Heart right ventricle (tissue), 16 donors: Measurements from ENCODE around the gene PLXNC1. TPM values are rescaled to one million over a fixed set of nuclear protein-coding genes. Genes with fewer than 3 reads are reported as not detected.

ENCODE experiments used
- ATAC-seq, 8 donors: fragments of 200-7000 bp; cut with Tn5 transposase; one replicate each; pipeline ENCODE4 v1.9.1; 2020; ENCODE audit warnings: mild to moderate bottlenecking in 8 of 8, moderate library complexity in 8 of 8, moderate number of reproducible peaks in 1 of 8
- DNase-seq, 2 donors: peaks; one replicate each; pipeline ENCODE4 v3.0.0-alpha.2; 2020
- H3K27ac ChIP-seq, 10 donors: fragments of 200-600 bp; sonication (generic) in 2 of 10; one replicate each; pipeline versions ENCODE4 v1.5.0 to v1.8.0; 2020 to 2022; ENCODE audit warnings: mild to moderate bottlenecking in 3 of 10
- H3K27me3 ChIP-seq, 7 donors: fragments of 200-600 bp; one replicate each; pipeline ENCODE4 v1.8.0; 2021 to 2022; ENCODE audit warnings: mild to moderate bottlenecking in 2 of 7
- H3K36me3 ChIP-seq, 9 donors: fragments of 200-600 bp; sonication (generic) in 1 of 9; one replicate each; pipeline versions ENCODE4 v1.5.0 to v1.8.0; 2020 to 2022; ENCODE audit warnings: mild to moderate bottlenecking in 2 of 9
- H3K4me1 ChIP-seq, 9 donors: fragments of 200-600 bp; sonication (generic) in 1 of 9; one replicate each; pipeline versions ENCODE4 v1.5.0 to v1.8.0; 2020 to 2022; ENCODE audit warnings: mild to moderate bottlenecking in 4 of 9
- H3K4me3 ChIP-seq, 10 donors: fragments of 200-600 bp; sonication (generic) in 2 of 10; one replicate each; pipeline versions ENCODE4 v1.5.0 to v1.8.0; 2020 to 2022; ENCODE audit warnings: mild to moderate bottlenecking in 7 of 10, moderate library complexity in 2 of 10
- H3K9me3 ChIP-seq, 11 donors: fragments of 200-600 bp in 10 of 11; sonication (generic) in 2 of 11; one replicate each; pipeline versions ENCODE4 v1.5.0 to v1.8.0; 2013 to 2022; ENCODE audit warnings: mild to moderate bottlenecking in 2 of 11, control low read depth in 1 of 11, moderate library complexity in 1 of 11
- WGBS, 2 donors: extraction: QIAGEN DNeasy Blood & Tissue Kit; methylation state at CpG; one replicate each; pipeline ENCODE4 v1.1.7; 2013; ENCODE audit warnings: inconsistent platforms in 1 of 2; 5-methylcytosine and 5-hydroxymethylcytosine counted together
- intact Hi-C, 10 donors: fragments of 100-400 bp; cut with DNase I; formaldehyde crosslinking; loops; one replicate each; pipeline versions ENCODE4 v1.11.1 to v1.14.2; 2022
- polyA plus RNA-seq, 2 donors: library from polyadenylated mRNA; stranded (reverse); fragments of 200-250 nt; gene quantifications; one replicate each; pipeline ENCODE4 v1.2.3, GENCODE V29; 2013
- total RNA-seq, 10 donors: library from RNA; stranded (reverse); fragmentation: NEBNext Ultra II Directional in 3 of 10; extraction: Animal tissue kit (Norgen Biotek cat#: 25700) in 3 of 10; gene quantifications; one replicate each; pipeline versions ENCODE4 v1.2.1 to v1.2.4, GENCODE V29; 2021 to 2023
- TF ChIP-seq, protein P1 (sequence below), 9 donors: fragments of 200-600 bp; sonication (generic) in 2 of 9; IDR thresholded peaks; one replicate each; pipeline versions ENCODE4 v1.5.0 to v1.8.0; 2021 to 2022; ENCODE audit warnings: antibody characterized with exemption in 9 of 9, mild to moderate bottlenecking in 5 of 9, moderate library complexity in 1 of 9
- donor health status: Arrhythmogenic right ventricular cardiomyopathy.
- donor health status: ischemic (EF 13 %, LVEDD 7.1; RV severe dilation, severe dysfunction).
- donor health status: healthy with polysubstance abuse.
- donor health status: DM: no; HTN: yes; CAD: no.
- donor health status: DM: no; HTN: no; CAD: no.
- donor health status: ischemic (EF 25% LVEDD 6.9; RV normal size, moderate dysfunction).
- donor health status: ischemic (EF 25% LVEDD 5.7; RV mildly dilated, moderate dysfunction).
- donor health status: healthy.
- donor health status: DM: yes; HTN: yes; CAD: no.
- donor health status: Ischemic cardiomyopathy.
- donor health status: ischemic (EF 35%, LVEDD 5.7; RV mildly dilated, moderate dysfunction).
- donor health status: nonischemic (EF 11% LVEDD 7.7; RV severe dilation, severe dysfunction).
- donor health status: DM: yes; HTN: yes; CAD: no.
- donor health status: PGD.
- donor health status: ischemic (EF 29% LVEDD 5.4; RV normal size, mild dysfunction).
- donor health status: nonischemic (EF 23%, LVEDD 6.1; RV moderate dilation, normal function).

PLXNC1 gene
- total and polyA plus RNA-seq, 12 donors, result 0.72 to 8.5 (median 2.7) TPM

DNA sequence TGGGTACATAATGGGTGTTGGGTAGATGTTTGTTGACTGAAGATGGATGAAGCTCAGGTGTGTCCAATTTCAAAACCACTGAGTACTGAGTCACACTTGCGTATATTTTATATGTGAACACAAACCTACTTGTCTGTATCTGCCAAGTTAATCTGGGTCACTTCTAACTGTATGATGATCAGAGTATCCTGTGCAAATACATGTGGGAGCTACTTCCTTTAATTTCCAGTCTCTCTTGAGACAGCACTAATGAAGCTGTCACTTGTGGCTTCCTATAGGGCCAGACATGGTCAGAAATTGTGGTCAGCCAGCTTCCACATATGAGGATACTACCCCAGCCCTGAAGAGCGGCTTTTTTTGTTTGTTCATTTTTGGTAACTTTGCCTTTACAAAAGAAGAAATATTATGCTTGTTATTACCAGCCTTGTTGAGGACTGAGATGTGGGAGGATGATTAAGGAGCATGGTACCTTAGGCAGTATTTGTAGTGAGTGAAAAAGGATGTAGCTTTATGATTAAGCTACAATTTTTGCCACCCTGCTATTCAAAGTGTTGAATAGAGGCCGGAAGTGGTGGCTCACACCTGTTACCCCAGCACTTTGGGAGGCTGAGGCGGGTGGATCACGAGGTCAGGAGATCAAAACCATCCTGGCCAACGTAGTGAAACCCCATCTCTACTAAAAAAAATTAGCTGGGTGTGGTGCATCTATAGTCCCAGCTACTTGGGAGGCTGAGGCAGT, 32.4 kb downstream of the PLXNC1 start:
- 87 to 93% methylated on average over 6 of the region's 6 CpGs for WGBS, 2 donors
- peak overlapping the region in 1 of 10 donors; percentile 54 for H3K27ac ChIP-seq
- no peaks in the 10 kb centered on the region for H3K36me3 ChIP-seq
- peaks cover 0 to 29% (median 0%) of the 10 kb centered on the region in 9 donors for H3K4me1 ChIP-seq
- DNase-seq (no peak), ATAC-seq (peak in 3 of 8 donors; percentile 25 to 49 (median 33))
- no peaks in the 10 kb centered on the region for H3K27me3 ChIP-seq
- H3K4me3 ChIP-seq, result no peak overlapping the region
- peaks cover 0 to 12% (median 7%) of the 10 kb centered on the region in 11 donors for H3K9me3 ChIP-seq
- TF ChIP-seq, protein P1, sequence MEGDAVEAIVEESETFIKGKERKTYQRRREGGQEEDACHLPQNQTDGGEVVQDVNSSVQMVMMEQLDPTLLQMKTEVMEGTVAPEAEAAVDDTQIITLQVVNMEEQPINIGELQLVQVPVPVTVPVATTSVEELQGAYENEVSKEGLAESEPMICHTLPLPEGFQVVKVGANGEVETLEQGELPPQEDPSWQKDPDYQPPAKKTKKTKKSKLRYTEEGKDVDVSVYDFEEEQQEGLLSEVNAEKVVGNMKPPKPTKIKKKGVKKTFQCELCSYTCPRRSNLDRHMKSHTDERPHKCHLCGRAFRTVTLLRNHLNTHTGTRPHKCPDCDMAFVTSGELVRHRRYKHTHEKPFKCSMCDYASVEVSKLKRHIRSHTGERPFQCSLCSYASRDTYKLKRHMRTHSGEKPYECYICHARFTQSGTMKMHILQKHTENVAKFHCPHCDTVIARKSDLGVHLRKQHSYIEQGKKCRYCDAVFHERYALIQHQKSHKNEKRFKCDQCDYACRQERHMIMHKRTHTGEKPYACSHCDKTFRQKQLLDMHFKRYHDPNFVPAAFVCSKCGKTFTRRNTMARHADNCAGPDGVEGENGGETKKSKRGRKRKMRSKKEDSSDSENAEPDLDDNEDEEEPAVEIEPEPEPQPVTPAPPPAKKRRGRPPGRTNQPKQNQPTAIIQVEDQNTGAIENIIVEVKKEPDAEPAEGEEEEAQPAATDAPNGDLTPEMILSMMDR (IDR thresholded peaks at IDR 0.05), result no peak
- intact Hi-C loops, result no loop called here

DNA sequence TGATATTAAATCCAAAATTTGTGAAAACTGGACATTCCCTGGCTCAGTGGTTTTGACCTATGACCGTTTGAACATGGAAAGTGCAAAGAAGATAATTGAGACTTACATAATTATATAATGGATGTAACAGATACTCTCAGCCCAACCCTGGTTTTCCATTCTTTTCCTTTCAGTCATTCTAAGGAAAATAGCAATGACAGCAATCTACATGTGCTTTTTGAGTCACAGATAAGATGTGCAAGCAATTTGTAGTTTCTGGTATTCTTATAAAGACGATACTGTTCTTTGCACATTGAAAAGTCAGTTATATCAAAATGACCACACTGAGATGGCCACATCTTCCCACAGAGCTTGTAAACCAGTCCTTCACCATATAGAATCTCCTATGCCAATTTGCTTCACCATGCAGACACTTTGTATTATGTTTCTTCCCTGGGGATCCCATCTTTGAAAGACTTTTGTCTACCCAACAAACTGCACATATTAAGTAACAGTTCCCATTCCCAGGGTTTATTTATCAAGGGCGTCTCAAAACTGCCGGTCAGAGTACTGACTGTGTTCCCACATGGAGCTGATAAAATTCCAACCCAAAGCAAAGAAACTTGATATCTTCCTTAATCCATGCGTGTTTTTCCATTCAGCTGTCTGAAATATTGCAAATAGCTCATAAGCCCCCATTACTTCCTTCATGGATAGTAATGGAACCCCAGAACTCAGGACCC, 34.8 kb downstream of the PLXNC1 start:
- no peak for DNase-seq
- Histone ChIP-seq H3K27ac (no peak overlapping the region), H3K4me1 (peaks cover 0 to 19% (median 0%) of the 10 kb centered on the region in 9 donors), H3K9me3 (peaks cover 0 to 5% (median 3%) of the 10 kb centered on the region in 11 donors), H3K4me3 (no peak overlapping the region), H3K27me3 (no peaks in the 10 kb centered on the region), H3K36me3 (peaks cover 0 to 17% (median 0%) of the 10 kb centered on the region in 9 donors)
- no peak for ATAC-seq
- intact Hi-C loops, result no loop called here
- TF ChIP-seq, protein P1 (IDR thresholded peaks at IDR 0.05), result no peak
- WGBS, 2 donors, result 61 to 63% methylated on average over 5 of the region's 5 CpGs

DNA sequence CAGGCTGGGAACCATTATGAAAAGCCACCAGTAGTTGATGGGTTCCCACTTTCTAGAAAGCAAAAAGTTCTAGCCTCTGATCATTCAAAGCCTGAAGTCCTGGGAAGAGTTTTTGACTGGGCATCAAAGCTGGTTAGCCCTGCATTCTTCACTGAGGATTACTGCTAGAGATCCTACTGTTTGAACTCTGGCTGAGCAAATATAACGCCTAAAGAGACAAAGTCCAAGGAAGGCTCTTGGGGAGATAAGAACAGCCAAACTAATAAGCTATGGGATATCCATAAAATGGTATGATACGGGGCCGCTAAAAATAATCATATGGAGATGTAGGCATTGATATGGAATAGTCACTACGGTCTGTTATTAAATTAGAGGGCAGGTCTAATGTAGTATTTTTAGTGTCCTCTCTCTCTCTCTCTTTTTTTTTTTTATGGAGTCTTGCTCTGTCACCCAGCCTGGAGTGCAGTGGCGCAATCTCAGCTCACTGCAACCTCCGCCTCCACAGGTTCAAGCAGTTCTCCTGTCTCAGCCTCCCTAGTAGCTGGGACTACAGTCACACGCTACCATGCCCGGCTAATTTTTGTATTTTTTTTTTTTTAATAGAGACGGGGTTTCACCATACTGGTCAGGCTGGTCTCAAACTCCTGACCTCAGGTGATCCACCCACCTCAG, 35.5 kb downstream of the PLXNC1 start:
- no peaks in the 10 kb centered on the region for H3K9me3 ChIP-seq
- H3K27me3 ChIP-seq, result no peaks in the 10 kb centered on the region
- intact Hi-C loops, result no loop called here
- H3K27ac ChIP-seq, result no peak overlapping the region
- TF ChIP-seq, protein P1 (IDR thresholded peaks at IDR 0.05), result no peak
- peaks cover 0 to 19% (median 0%) of the 10 kb centered on the region in 9 donors for H3K4me1 ChIP-seq
- H3K36me3 ChIP-seq, result peaks cover 0 to 17% (median 0%) of the 10 kb centered on the region in 9 donors
- 91 to 95% methylated on average over 9 of the region's 9 CpGs for WGBS, 2 donors
- no peak for ATAC-seq
- no peak for DNase-seq
- H3K4me3 ChIP-seq, result no peak overlapping the region

DNA sequence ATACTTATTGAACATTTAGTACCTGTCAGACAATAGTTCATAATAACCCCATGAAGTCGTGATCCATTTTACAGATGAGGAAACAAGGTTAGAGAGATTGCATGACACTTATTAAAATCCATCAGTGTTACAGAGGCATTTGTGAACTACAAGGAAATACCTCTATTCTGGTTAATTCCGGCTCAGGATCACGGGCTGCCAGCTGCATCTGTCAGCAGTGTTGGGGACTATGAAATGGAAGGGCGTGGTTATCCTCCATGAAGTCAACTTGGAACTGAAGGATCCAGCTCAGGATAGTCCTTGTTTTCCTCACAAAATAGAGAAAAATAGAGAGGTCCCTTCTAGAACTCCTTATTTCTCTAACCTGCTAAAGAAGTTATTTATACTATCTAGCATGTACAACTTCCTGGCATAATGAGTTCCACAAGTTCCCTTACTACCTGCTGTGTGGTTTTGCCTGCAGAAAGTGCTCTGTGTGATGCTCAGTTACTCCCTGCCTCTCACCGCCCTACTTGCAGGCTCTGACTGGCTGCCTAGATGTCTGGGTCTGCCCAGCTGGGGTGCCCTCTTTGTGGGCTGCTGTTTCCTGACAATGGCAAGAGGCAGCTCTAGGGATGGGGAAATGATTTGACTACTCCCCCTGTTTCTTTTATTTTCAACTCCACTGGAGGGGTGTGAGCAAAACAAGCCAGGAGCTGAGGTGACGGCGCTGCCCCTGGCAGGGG, 36.8 kb downstream of the PLXNC1 start:
- H3K36me3 ChIP-seq, result peaks cover 0 to 17% (median 0%) of the 10 kb centered on the region in 9 donors
- TF ChIP-seq, protein P1 (IDR thresholded peaks at IDR 0.05), result no peak
- no peak overlapping the region for H3K4me3 ChIP-seq
- H3K27ac ChIP-seq, result no peak overlapping the region
- H3K27me3 ChIP-seq, result no peaks in the 10 kb centered on the region
- intact Hi-C loops, result no loop called here
- H3K4me1 ChIP-seq, result peaks cover 0 to 6% (median 0%) of the 10 kb centered on the region in 9 donors
- 87 to 88% methylated on average over 7 of the region's 7 CpGs for WGBS, 2 donors
- no peaks in the 10 kb centered on the region for H3K9me3 ChIP-seq
- no peak for DNase-seq
- no peak for ATAC-seq
